Raji (cell line): Measurements from ENCODE around the gene BSND.

Experiments used
- POLR2A ChIP-seq: IDR thresholded peaks from 2 replicates; pipeline ENCODE4 v1.6.1; 2011; ENCODE audit warnings: low read depth, low read length, control low read depth; ENCODE audit not compliant: insufficient read depth

BSND gene

GRCh38 chr1:55055084-55055882, 56.5 kb downstream of the BSND start:
- TF ChIP-seq POLR2A = no peak

DNA sequence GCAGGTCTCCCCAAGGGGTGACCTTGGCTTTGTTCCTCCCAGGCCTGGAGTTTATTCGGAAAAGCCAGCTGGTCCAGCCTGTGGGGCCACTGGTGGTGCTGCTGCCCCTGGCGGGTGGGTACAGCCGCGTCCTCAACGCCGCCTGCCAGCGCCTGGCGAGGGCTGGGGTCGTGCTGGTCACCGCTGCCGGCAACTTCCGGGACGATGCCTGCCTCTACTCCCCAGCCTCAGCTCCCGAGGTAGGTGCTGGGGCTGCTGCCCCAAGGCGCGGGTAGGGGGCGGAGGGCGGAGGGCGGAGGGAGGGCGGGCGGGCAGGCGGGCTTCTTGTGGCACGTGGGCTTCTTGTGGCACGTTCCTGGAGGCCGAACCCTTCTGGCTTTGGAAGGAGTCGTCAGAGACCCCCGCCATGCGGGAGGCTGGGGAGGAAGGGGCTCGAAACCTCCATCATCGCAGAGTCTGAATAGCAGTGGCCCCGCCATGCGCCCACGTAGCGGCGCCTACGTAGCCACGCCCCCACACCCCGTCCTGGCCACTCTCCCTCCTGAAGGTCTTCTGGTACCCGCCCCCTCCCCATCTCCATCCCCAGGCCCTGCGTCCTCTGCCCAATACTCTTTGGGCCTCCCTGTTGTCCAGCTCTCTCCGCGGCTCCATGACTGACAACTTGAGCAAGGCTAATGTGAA, 57.4 kb downstream of the BSND start:
- no peak for TF ChIP-seq POLR2A

DNA sequence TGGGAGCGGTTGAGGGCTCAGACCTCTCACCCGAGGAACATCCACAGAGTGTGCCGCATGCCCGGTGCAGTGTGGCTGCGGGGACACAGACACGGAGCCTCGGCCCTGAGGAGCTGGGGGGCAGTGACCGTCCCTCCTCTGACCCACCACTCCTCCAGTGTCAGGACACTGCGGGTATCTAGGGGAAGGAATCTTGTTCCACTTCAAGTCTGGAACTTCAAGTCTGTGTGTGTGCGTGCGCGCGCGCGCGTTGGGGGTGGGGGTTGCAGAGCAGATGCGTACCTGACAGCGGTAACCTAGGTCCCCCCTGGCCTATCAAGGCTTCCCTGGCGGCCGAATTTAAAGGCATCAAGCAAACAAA, 57.9 kb downstream of the BSND start:
- no peak for TF ChIP-seq POLR2A

- TF ChIP-seq POLR2A = no peak
Observed at GRCh38 chr1:55057270-55057955, 58.7 kb downstream of the BSND start.

GRCh38 chr1:55057956-55058298, 59.2 kb downstream of the BSND start:
- TF ChIP-seq POLR2A = no peak

DNA sequence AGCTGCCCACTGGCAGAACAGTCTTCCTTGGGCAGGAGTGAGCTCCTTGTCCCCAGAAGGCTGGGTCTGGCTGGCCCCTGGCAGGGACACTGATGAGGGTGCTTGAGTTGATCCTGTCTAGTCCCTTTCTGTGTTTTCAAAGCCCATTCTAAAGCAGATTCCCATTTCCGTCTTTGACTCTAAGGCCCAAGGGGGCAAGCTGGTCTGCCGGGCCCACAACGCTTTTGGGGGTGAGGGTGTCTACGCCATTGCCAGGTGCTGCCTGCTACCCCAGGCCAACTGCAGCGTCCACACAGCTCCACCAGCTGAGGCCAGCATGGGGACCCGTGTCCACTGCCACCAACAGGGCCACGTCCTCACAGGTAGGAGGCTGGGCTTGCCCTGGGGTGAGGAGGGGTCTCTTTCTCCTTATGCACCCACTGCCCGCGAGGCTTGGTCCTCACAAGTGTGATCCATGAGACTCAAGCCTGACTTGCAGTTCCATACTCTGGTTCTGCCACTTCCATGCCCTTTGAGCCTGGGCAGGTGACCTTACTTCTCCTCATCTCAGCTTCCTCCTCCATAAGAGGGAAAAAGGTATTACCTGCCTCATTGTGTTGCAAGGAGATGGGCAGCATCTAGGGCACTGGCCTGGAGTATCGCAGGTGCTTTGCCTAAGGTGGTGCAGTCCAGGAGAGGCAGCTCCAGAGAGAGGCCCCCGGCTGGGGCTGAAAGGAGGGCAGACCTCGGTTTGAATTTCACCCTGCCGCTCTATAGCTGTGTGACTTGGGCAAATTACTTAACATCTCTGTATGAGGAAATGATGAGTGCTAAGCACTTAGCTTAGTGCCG, 60.8 kb downstream of the BSND start:
- no peak for TF ChIP-seq POLR2A

DNA sequence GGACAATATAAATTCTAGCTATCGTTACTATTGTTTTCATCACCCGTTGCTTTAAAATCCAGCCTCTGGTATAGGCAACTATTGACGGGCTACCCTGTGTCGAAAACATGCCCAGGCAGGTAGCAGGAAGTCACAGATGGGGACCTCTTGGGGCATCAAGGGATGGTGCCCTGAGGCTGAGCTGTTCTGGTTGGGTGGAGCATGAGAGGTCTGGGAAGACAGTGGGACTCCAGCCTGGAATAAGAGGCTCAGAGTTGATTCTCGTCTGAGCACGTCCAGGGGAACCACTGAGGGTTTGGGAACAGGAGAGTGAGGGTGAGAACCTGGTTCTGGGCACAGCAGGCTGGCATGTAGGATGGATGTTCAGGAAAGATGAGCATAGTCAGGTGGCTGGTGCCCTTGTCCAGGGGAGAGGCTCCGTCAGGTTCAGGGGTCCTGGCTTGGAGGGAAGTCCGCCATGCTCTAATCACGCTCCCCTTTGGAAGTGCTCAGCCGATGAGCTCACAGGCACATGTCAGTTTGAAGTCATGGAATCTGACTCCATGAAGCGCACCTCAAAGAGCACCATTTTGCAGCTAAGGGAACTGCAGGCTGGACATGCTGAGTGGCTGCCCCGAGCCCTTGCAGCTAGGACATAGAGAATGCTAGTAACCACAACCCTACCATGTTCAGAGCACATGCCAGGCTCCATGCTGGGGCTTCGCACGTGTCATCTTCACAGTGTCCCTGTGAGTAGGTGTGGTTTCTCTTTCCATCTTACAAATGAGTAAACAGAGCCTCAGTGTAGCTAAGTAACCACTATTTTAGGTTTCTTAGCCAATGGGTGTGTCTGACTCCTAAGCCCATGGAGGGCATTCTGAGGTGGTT, 61.6 kb downstream of the BSND start:
- no peak for TF ChIP-seq POLR2A

- no peak for TF ChIP-seq POLR2A
Observed at GRCh38 chr1:55061000-55061705, 62.4 kb downstream of the BSND start.
